Measurements from ENCODE around the gene RCE1.

DNA sequence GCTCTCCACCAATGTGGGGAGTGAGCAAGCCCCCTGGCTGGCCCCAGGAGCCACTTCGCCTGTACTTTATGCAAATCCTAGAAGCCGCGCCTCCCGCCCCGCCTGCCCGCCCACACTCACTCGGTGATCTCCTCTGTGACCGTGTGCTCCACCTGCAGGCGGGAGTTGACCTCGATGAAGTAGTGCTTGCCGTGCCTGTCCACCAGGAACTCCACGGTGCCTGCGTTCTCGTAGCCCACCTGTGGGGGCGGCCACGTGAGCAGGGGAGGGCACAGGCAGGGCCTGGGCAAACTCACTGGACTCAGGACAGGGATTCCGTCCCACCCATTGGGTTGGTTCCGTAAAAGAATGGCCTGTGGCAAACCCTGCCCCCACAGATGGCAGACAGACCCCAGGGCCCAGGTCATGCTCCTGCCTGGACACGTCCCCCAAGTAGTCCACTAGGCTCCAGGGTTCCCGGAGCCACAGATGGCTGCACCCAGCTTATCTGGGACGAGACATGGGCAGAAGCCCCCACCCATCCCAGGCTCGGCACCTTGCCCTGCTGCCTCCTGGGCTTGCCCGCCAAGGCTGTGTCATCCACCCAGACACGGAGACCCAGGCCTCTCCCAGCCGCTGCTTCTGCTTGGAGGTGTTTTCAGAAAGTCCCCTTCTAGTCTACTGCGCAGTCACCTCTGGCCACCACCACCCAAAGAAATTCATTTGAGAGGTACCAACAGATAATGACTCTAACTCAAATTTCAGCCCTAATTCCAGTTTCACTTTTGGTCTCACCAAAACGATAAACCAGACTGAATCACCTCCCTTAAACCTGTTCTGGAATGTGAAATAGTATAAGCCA, 25.7 kb downstream of the RCE1 start:
- TF ChIP-seq, protein P1, sequence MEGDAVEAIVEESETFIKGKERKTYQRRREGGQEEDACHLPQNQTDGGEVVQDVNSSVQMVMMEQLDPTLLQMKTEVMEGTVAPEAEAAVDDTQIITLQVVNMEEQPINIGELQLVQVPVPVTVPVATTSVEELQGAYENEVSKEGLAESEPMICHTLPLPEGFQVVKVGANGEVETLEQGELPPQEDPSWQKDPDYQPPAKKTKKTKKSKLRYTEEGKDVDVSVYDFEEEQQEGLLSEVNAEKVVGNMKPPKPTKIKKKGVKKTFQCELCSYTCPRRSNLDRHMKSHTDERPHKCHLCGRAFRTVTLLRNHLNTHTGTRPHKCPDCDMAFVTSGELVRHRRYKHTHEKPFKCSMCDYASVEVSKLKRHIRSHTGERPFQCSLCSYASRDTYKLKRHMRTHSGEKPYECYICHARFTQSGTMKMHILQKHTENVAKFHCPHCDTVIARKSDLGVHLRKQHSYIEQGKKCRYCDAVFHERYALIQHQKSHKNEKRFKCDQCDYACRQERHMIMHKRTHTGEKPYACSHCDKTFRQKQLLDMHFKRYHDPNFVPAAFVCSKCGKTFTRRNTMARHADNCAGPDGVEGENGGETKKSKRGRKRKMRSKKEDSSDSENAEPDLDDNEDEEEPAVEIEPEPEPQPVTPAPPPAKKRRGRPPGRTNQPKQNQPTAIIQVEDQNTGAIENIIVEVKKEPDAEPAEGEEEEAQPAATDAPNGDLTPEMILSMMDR (IDR thresholded peaks at IDR 0.05; ENCODE audit: borderline replicate concordance, extremely low read depth, low read length, poor library complexity, severe bottlenecking), result no peak
- no peak for TF ChIP-seq EZH2 (IDR thresholded peaks at IDR 0.05; ENCODE audit: borderline replicate concordance, low read depth, low read length, severe bottlenecking)

Measured in DND-41 (cell line).